Measurements from ENCODE around the gene DPYD.

- TF ChIP-seq CTCF (IDR thresholded peaks at IDR 0.05; ENCODE audit: insufficient read depth, low read depth, low read length) (no peak), EZH2 (IDR thresholded peaks at IDR 0.05; ENCODE audit: insufficient read depth, low read length) (no peak)
Measured at GRCh38 chr1:97167246-97167645, 753.6 kb downstream of the DPYD start.

Measured in astrocyte (in vitro differentiated cells and primary cell).